SK-N-MC (cell line): Measurements from ENCODE around the gene WIZ.
A peak's percentile ranks its signal among the peaks of the same experiment; 100 is the strongest.

ENCODE experiments used
- DNase-seq: peaks from one replicate; pipeline ENCODE4 v3.0.0-alpha.2; 2011; ENCODE audit warnings: low read depth, low spot score
- H3K27ac ChIP-seq: fragments of 200-600 bp; sonication (generic); 2 replicates; pipeline ENCODE4 v1.5.1; 2016; ENCODE audit warnings: mixed run types
- H3K36me3 ChIP-seq: fragments of 200-600 bp; sonication (generic); 2 replicates; pipeline ENCODE4 v1.6.1; 2017; ENCODE audit warnings: antibody characterized with exemption, low read length, mixed read lengths; ENCODE audit not compliant: insufficient read depth
- H3K4me3 ChIP-seq: fragments of 200-600 bp; sonication (generic); 2 replicates; pipeline ENCODE4 v1.5.1; 2016
- H3K9ac ChIP-seq: fragments of 200-600 bp; sonication (generic); 2 replicates; pipeline ENCODE4 v1.8.0; 2017; ENCODE audit warnings: mixed run types, mixed read lengths; ENCODE audit not compliant: insufficient read length
- H3K9me3 ChIP-seq: fragments of 200-600 bp; sonication (generic); 2 replicates; pipeline ENCODE4 v1.6.1; 2017; ENCODE audit warnings: low read depth, mild to moderate bottlenecking, antibody characterized with exemption, low read length, moderate library complexity, mixed read lengths
- EZH2 ChIP-seq: fragments of 200-600 bp; sonication (generic); IDR thresholded peaks from one replicate; pipeline ENCODE4 v1.6.1; 2017; ENCODE audit warnings: antibody characterized with exemption
- FOXP2 ChIP-seq: optimal IDR thresholded peaks from 2 replicates; pipeline ENCODE3; 2011; ENCODE audit warnings: mild to moderate bottlenecking, moderate library complexity; ENCODE audit not compliant: insufficient read depth; ENCODE audit errors: extremely low read length, control extremely low read depth
- POLR2AphosphoS5 ChIP-seq: IDR thresholded peaks from 2 replicates; pipeline ENCODE4 v1.6.1; 2012; ENCODE audit warnings: mild to moderate bottlenecking, low read depth, low read length, borderline replicate concordance

WIZ gene

GRCh38 chr19:15424121-15424520 is 25.6 kb downstream of the WIZ start:
- peaks cover 60% of the 10 kb centered on the region for H3K36me3 ChIP-seq

GRCh38 chr19:15423130-15423529 is 26.6 kb downstream of the WIZ start:
- no peak overlapping the region for H3K4me3 ChIP-seq
- TF ChIP-seq POLR2AphosphoS5 (no peak), FOXP2 (no peak), EZH2 (no peak)
- no peak overlapping the region for H3K27ac ChIP-seq
- DNase-seq = no peak
- H3K36me3 ChIP-seq = peaks cover 55% of the 10 kb centered on the region
- H3K9ac ChIP-seq = no peak overlapping the region
- peaks cover 6% of the 10 kb centered on the region; the same call in 1 of the 2 replicates for H3K9me3 ChIP-seq

More at GRCh38 chr19:15424121-15424520, 25.6 kb downstream of the WIZ start:
- peaks cover 6% of the 10 kb centered on the region; the same call in 1 of the 2 replicates for H3K9me3 ChIP-seq
- no peak overlapping the region for H3K9ac ChIP-seq
- H3K27ac ChIP-seq = no peak overlapping the region
- no peak overlapping the region for H3K4me3 ChIP-seq
- TF ChIP-seq POLR2AphosphoS5 (no peak), FOXP2 (no peak), EZH2 (no peak)
- no peak for DNase-seq

- H3K9me3 ChIP-seq = peaks cover 6% of the 10 kb centered on the region; the same call in 1 of the 2 replicates
- H3K4me3 ChIP-seq = no peak overlapping the region; the same call in 1 of the 2 replicates
- peaks cover 52% of the 10 kb centered on the region for H3K36me3 ChIP-seq
- TF ChIP-seq EZH2 (no peak), POLR2AphosphoS5 (no peak), FOXP2 (no peak)
- H3K9ac ChIP-seq = peak overlapping the region; percentile 45
- H3K27ac ChIP-seq = peak overlapping the region; percentile 27
- DNase-seq = no peak
Measured at GRCh38 chr19:15422296-15423075, 27.3 kb downstream of the WIZ start.

DNA sequence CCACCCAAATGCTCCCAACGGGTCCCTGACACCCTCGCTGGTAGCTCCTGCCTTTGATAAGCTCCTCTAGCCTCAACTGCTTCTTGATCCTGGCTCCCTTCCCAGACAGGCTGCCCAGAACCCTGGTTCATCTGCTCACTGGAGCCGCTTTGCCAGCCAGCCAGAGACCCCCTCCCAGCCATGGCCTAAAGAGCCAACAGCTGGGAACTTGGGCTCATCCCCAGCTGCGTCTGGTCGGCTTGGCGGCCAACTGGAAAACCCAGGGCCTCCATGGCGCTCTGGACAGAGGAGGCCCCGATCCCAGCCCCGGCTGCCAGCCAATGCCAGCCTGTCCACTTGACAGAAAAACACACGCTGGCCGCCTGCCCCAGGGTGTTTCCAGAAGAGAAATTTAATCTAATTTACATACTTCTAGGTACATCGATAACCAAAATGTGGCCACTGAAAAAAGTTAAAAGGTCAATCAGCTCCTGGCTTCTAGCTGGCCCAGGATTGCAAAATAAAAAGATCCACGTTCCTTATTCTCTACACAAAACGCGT is 28.0 kb downstream of the WIZ start:
- no peak overlapping the region for H3K4me3 ChIP-seq
- peaks cover 6% of the 10 kb centered on the region; the same call in 1 of the 2 replicates for H3K9me3 ChIP-seq
- TF ChIP-seq FOXP2 (no peak), POLR2AphosphoS5 (no peak), EZH2 (no peak)
- no peak for DNase-seq
- peak overlapping the region; percentile 27 for H3K27ac ChIP-seq
- H3K9ac ChIP-seq = peak overlapping the region; percentile 45
- peaks cover 52% of the 10 kb centered on the region for H3K36me3 ChIP-seq

GRCh38 chr19:15421136-15421695 is 28.5 kb downstream of the WIZ start:
- no peak overlapping the region for H3K4me3 ChIP-seq
- H3K9ac ChIP-seq = no peak overlapping the region
- TF ChIP-seq EZH2 (no peak), FOXP2 (no peak), POLR2AphosphoS5 (no peak; the same call in 1 of the 2 replicates)
- peak overlapping the region; percentile 36; the same call in 1 of the 2 replicates for H3K27ac ChIP-seq
- H3K9me3 ChIP-seq = peaks cover 6% of the 10 kb centered on the region; the same call in 1 of the 2 replicates
- H3K36me3 ChIP-seq = peaks cover 52% of the 10 kb centered on the region
- no peak for DNase-seq

GRCh38 chr19:15419413-15420025 is 30.2 kb downstream of the WIZ start:
- Histone ChIP-seq H3K36me3 (peaks cover 49% of the 10 kb centered on the region), H3K4me3 (peak overlapping the region; percentile 84), H3K9me3 (peaks cover 6% of the 10 kb centered on the region; the same call in 1 of the 2 replicates), H3K27ac (peak overlapping the region; percentile 83), H3K9ac (peak overlapping the region; percentile 83)
- DNase-seq = no peak
- TF ChIP-seq EZH2 = no peak
- no peak for TF ChIP-seq FOXP2
- no peak for TF ChIP-seq POLR2AphosphoS5

GRCh38 chr19:15418579-15419412 is 31.0 kb downstream of the WIZ start, which contains the start of gene AKAP8L:
Gene AKAP8L, minus strand, starts transcription at chr19:15418988. Its CDS starts 65 bp downstream, at chr19:15418923.
- Histone ChIP-seq H3K4me3 (peak within 1 kb of the TSS; percentile 99), H3K9me3 (peaks cover 6% of the 10 kb centered on the region; the same call in 1 of the 2 replicates), H3K9ac (peak within 1 kb of the TSS; percentile 97), H3K27ac (peak within 1 kb of the TSS; percentile 86), H3K36me3 (peaks cover 42% of the 10 kb centered on the region)
- TF ChIP-seq EZH2 = no peak
- TF ChIP-seq POLR2AphosphoS5 = peak; percentile 91; the same call in 1 of the 2 replicates
- peak; percentile 98 for DNase-seq

DNA sequence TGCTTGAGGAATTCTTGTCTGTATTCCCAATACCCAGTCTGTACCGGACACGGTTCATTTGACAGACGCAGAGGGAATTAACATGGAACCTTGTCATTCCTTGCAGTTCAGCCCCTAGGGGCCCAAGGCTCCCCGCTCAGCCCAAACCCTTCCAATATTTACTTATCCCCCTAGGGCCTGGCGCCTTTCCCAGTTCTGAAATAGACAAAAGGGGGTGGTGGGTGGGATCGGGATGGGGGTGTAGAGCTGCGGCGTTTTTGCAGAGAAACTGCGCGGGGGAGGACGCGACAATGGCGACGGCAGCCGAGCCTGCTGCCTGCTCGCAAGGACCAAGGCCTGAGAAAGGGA is 31.6 kb downstream of the WIZ start:
- Histone ChIP-seq H3K36me3 (peaks cover 36% of the 10 kb centered on the region), H3K4me3 (peak overlapping the region; percentile 99), H3K9me3 (no peaks in the 10 kb centered on the region), H3K27ac (peak overlapping the region; percentile 86), H3K9ac (peak overlapping the region; percentile 97)
- TF ChIP-seq FOXP2 = no peak
- TF ChIP-seq POLR2AphosphoS5 = no peak; the same call in 1 of the 2 replicates
- no peak for TF ChIP-seq EZH2
- DNase-seq = peak; percentile 65
